ENCODE data around the gene EXD3. TPM values are rescaled to one million over a fixed set of nuclear protein-coding genes. Genes with fewer than 3 reads are reported as not detected.

EXD3 gene
- total and polyA plus RNA-seq, 4 donors, result 8.6 to 30.5 (median 19.5) TPM

DNA sequence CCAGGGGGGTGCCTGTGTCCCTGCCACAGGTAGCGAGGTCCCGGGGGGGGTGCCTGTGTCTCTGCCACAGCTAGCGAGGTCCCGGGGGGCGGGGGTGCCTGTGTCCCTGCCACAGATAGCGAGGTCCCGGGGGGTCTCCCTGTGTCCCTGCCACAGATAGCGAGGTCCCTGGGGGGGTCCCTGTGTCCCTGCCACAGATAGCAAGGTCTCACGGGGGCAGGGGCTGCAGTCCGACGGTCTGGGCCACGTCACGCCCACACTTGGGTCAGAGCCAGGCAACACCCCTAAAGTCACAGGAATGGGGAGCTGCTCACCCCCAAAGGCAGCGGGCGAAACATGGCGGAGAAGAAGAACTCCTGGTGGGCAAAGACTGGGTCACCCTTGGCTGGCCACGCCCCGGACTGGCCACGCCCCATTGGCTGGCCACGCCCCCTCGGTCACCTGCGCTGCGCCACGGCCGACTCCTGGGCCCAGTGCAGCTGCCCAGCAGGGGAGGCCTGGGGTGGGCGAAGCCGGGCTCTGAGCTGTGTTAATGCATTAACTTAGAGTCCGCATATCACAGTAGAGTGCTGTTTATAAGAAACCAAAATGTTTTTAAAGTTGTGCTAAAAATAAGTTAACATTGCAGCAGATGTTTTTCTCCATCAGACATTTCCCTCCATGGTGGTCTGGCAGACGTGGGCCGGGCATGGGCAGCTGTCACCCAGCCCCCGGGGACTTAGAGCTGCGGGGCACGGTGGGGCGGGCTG is 7.2 kb upstream of the EXD3 start:
- Histone ChIP-seq H3K4me1 (ENCODE audit: control insufficient read depth in 5 of 5, insufficient read depth in 5 of 5, low read length in 5 of 5) (peaks cover 0 to 4% (median 0%) of the 10 kb centered on the region in 5 donors), H3K27me3 (ENCODE audit: control insufficient read depth in 3 of 3, insufficient read depth in 3 of 3, low read length in 2 of 3) (no peaks in the 10 kb centered on the region), H3K9ac (ENCODE audit: insufficient read depth in 1 of 2, low read length in 2 of 2) (no peak overlapping the region), H3K36me3 (ENCODE audit: control insufficient read depth in 4 of 4, insufficient read depth in 4 of 4, low read length in 4 of 4) (no peaks in the 10 kb centered on the region), H3K9me3 (ENCODE audit: control insufficient read depth in 4 of 4, insufficient read depth in 3 of 4, low read length in 3 of 4) (no peaks in the 10 kb centered on the region), H3K4me3 (no peak overlapping the region), H3K27ac (ENCODE audit: low read depth in 1 of 2, low read length in 1 of 2) (no peak overlapping the region)
- no peak for DNase-seq
- WGBS, 2 donors, result 71 to 81% methylated on average over 32 to 34 of the region's 34 CpGs
- ATAC-seq (ENCODE audit: insufficient read depth, low FRiP score), result no peak
- TF ChIP-seq, protein P1, sequence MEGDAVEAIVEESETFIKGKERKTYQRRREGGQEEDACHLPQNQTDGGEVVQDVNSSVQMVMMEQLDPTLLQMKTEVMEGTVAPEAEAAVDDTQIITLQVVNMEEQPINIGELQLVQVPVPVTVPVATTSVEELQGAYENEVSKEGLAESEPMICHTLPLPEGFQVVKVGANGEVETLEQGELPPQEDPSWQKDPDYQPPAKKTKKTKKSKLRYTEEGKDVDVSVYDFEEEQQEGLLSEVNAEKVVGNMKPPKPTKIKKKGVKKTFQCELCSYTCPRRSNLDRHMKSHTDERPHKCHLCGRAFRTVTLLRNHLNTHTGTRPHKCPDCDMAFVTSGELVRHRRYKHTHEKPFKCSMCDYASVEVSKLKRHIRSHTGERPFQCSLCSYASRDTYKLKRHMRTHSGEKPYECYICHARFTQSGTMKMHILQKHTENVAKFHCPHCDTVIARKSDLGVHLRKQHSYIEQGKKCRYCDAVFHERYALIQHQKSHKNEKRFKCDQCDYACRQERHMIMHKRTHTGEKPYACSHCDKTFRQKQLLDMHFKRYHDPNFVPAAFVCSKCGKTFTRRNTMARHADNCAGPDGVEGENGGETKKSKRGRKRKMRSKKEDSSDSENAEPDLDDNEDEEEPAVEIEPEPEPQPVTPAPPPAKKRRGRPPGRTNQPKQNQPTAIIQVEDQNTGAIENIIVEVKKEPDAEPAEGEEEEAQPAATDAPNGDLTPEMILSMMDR (IDR thresholded peaks at IDR 0.05; ENCODE audit: control extremely low read depth, extremely low read depth), result no peak

- ATAC-seq (ENCODE audit: insufficient read depth, low FRiP score), result no peak
- 87 to 92% methylated on average over 14 of the region's 14 CpGs for WGBS, 2 donors
These were observed 6.6 kb upstream of the EXD3 start for GRCh38 chr9:137429546-137429890.

GRCh38 chr9:137428841-137429545 is 6.0 kb upstream of the EXD3 start:
- Histone ChIP-seq H3K27ac (ENCODE audit: low read depth in 1 of 2, low read length in 1 of 2) (no peak overlapping the region), H3K27me3 (ENCODE audit: control insufficient read depth in 3 of 3, insufficient read depth in 3 of 3, low read length in 2 of 3) (no peaks in the 10 kb centered on the region), H3K9me3 (ENCODE audit: control insufficient read depth in 4 of 4, insufficient read depth in 3 of 4, low read length in 3 of 4) (no peaks in the 10 kb centered on the region), H3K4me1 (ENCODE audit: control insufficient read depth in 5 of 5, insufficient read depth in 5 of 5, low read length in 5 of 5) (peaks cover 0 to 4% (median 0%) of the 10 kb centered on the region in 5 donors), H3K9ac (ENCODE audit: insufficient read depth in 1 of 2, low read length in 2 of 2) (no peak overlapping the region), H3K4me3 (no peak overlapping the region), H3K36me3 (ENCODE audit: control insufficient read depth in 4 of 4, insufficient read depth in 4 of 4, low read length in 4 of 4) (no peaks in the 10 kb centered on the region)
- TF ChIP-seq, protein P1 (IDR thresholded peaks at IDR 0.05; ENCODE audit: control extremely low read depth, extremely low read depth), result no peak
- WGBS, 2 donors, result 87 to 92% methylated on average over 26 to 27 of the region's 27 CpGs
- no peak for ATAC-seq (ENCODE audit: insufficient read depth, low FRiP score)
- DNase-seq, result no peak

More at GRCh38 chr9:137429546-137429890, 6.6 kb upstream of the EXD3 start:
- H3K4me1 ChIP-seq (ENCODE audit: control insufficient read depth in 5 of 5, insufficient read depth in 5 of 5, low read length in 5 of 5), result peaks cover 0 to 4% (median 0%) of the 10 kb centered on the region in 5 donors
- H3K27me3 ChIP-seq (ENCODE audit: control insufficient read depth in 3 of 3, insufficient read depth in 3 of 3, low read length in 2 of 3), result no peaks in the 10 kb centered on the region
- no peak overlapping the region for H3K27ac ChIP-seq (ENCODE audit: low read depth in 1 of 2, low read length in 1 of 2)
- DNase-seq, result no peak
- H3K36me3 ChIP-seq (ENCODE audit: control insufficient read depth in 4 of 4, insufficient read depth in 4 of 4, low read length in 4 of 4), result no peaks in the 10 kb centered on the region
- H3K9me3 ChIP-seq (ENCODE audit: control insufficient read depth in 4 of 4, insufficient read depth in 3 of 4, low read length in 3 of 4), result no peaks in the 10 kb centered on the region
- no peak overlapping the region for H3K4me3 ChIP-seq
- no peak overlapping the region for H3K9ac ChIP-seq (ENCODE audit: insufficient read depth in 1 of 2, low read length in 2 of 2)
- TF ChIP-seq, protein P1 (IDR thresholded peaks at IDR 0.05; ENCODE audit: control extremely low read depth, extremely low read depth), result no peak

All from lung (tissue), 12 donors.